Measurements from ENCODE around the gene LSM8.

Gene LSM8

GRCh38 chr7:118182593-118183427, 1.2 kb upstream of the LSM8 start:
- Mint-ChIP-seq H3K36me3 (ENCODE audit: low read depth) (peaks cover 45% of the 10 kb centered on the region), H3K4me1 (ENCODE audit: low read depth) (peaks cover 37% of the 10 kb centered on the region), H3K27ac (peak overlapping the region; percentile 100), H3K9me3 (no peaks in the 10 kb centered on the region), H3K27me3 (no peaks in the 10 kb centered on the region), H3K4me3 (peak overlapping the region; percentile 94)
- DNase-seq = no peak

- H3K27me3 Mint-ChIP-seq = no peaks in the 10 kb centered on the region
- peaks cover 39% of the 10 kb centered on the region for H3K4me1 Mint-ChIP-seq (ENCODE audit: low read depth)
- peaks cover 51% of the 10 kb centered on the region for H3K36me3 Mint-ChIP-seq (ENCODE audit: low read depth)
- peak overlapping the region; percentile 100 for H3K27ac Mint-ChIP-seq
- H3K9me3 Mint-ChIP-seq = no peaks in the 10 kb centered on the region
- DNase-seq = peak; percentile 52
- peak overlapping the region; percentile 94 for H3K4me3 Mint-ChIP-seq
These were observed 557 bp upstream of the LSM8 start for GRCh38 chr7:118183428-118183785.

- H3K27ac Mint-ChIP-seq = peak overlapping the region; percentile 100
- H3K9me3 Mint-ChIP-seq = no peaks in the 10 kb centered on the region
- peak overlapping the region; percentile 94 for H3K4me3 Mint-ChIP-seq
- H3K36me3 Mint-ChIP-seq (ENCODE audit: low read depth) = peaks cover 61% of the 10 kb centered on the region
- DNase-seq = no peak
- peaks cover 39% of the 10 kb centered on the region for H3K4me1 Mint-ChIP-seq (ENCODE audit: low read depth)
- H3K27me3 Mint-ChIP-seq = no peaks in the 10 kb centered on the region
These were observed 589 bp downstream of the LSM8 start for GRCh38 chr7:118184565-118184940.

GRCh38 chr7:118185163-118185860, 1.3 kb downstream of the LSM8 start:
- peaks cover 41% of the 10 kb centered on the region for H3K4me1 Mint-ChIP-seq (ENCODE audit: low read depth)
- peak overlapping the region; percentile 94 for H3K4me3 Mint-ChIP-seq
- no peak for DNase-seq
- no peaks in the 10 kb centered on the region for H3K27me3 Mint-ChIP-seq
- no peaks in the 10 kb centered on the region for H3K9me3 Mint-ChIP-seq
- H3K36me3 Mint-ChIP-seq (ENCODE audit: low read depth) = peaks cover 67% of the 10 kb centered on the region
- peak overlapping the region; percentile 76 for H3K27ac Mint-ChIP-seq

GRCh38 chr7:118186501-118186900, 2.5 kb downstream of the LSM8 start:
- Mint-ChIP-seq H3K9me3 (no peaks in the 10 kb centered on the region), H3K4me1 (ENCODE audit: low read depth) (peaks cover 41% of the 10 kb centered on the region), H3K27ac (peak overlapping the region; percentile 81), H3K36me3 (ENCODE audit: low read depth) (peaks cover 72% of the 10 kb centered on the region), H3K4me3 (peak overlapping the region; percentile 94), H3K27me3 (no peaks in the 10 kb centered on the region)
- DNase-seq = no peak

GRCh38 chr7:118194571-118194970, 10.6 kb downstream of the LSM8 start:
- H3K9me3 Mint-ChIP-seq = no peaks in the 10 kb centered on the region

GRCh38 chr7:118195837-118196474, 12.0 kb downstream of the LSM8 start:
- H3K9me3 Mint-ChIP-seq = no peaks in the 10 kb centered on the region
- no peak overlapping the region for H3K27ac Mint-ChIP-seq
- peaks cover 8% of the 10 kb centered on the region for H3K4me1 Mint-ChIP-seq (ENCODE audit: low read depth)
- peaks cover 46% of the 10 kb centered on the region for H3K36me3 Mint-ChIP-seq (ENCODE audit: low read depth)
- no peaks in the 10 kb centered on the region for H3K27me3 Mint-ChIP-seq
- no peak overlapping the region for H3K4me3 Mint-ChIP-seq
- DNase-seq = no peak

More at GRCh38 chr7:118194571-118194970, 10.6 kb downstream of the LSM8 start:
- no peaks in the 10 kb centered on the region for H3K27me3 Mint-ChIP-seq
- H3K36me3 Mint-ChIP-seq (ENCODE audit: low read depth) = peaks cover 51% of the 10 kb centered on the region
- DNase-seq = no peak
- H3K4me1 Mint-ChIP-seq (ENCODE audit: low read depth) = peaks cover 10% of the 10 kb centered on the region
- no peak overlapping the region for H3K27ac Mint-ChIP-seq
- no peak overlapping the region for H3K4me3 Mint-ChIP-seq

- no peaks in the 10 kb centered on the region for H3K9me3 Mint-ChIP-seq
- no peak overlapping the region for H3K4me3 Mint-ChIP-seq
- peaks cover 6% of the 10 kb centered on the region for H3K36me3 Mint-ChIP-seq (ENCODE audit: low read depth)
- H3K4me1 Mint-ChIP-seq (ENCODE audit: low read depth) = peaks cover 11% of the 10 kb centered on the region
- H3K27ac Mint-ChIP-seq = no peak overlapping the region
- no peak for DNase-seq
- no peaks in the 10 kb centered on the region for H3K27me3 Mint-ChIP-seq
These were observed 18.1 kb downstream of the LSM8 start for GRCh38 chr7:118202061-118202460.

GRCh38 chr7:118214051-118214832, 30.3 kb downstream of the LSM8 start:
- H3K27ac Mint-ChIP-seq = peak overlapping the region; percentile 92
- no peaks in the 10 kb centered on the region for H3K9me3 Mint-ChIP-seq
- peaks cover 5% of the 10 kb centered on the region for H3K36me3 Mint-ChIP-seq (ENCODE audit: low read depth)
- peak; percentile 87 for DNase-seq
- H3K4me3 Mint-ChIP-seq = peak overlapping the region; percentile 85
- H3K27me3 Mint-ChIP-seq = peaks cover 21% of the 10 kb centered on the region
- H3K4me1 Mint-ChIP-seq (ENCODE audit: low read depth) = peaks cover 13% of the 10 kb centered on the region

GRCh38 chr7:118214833-118215182, 30.8 kb downstream of the LSM8 start:
- H3K4me3 Mint-ChIP-seq = peak overlapping the region; percentile 85
- peaks cover 13% of the 10 kb centered on the region for H3K4me1 Mint-ChIP-seq (ENCODE audit: low read depth)
- H3K27ac Mint-ChIP-seq = peak overlapping the region; percentile 92
- H3K27me3 Mint-ChIP-seq = peaks cover 21% of the 10 kb centered on the region
- DNase-seq = no peak
- H3K9me3 Mint-ChIP-seq = no peaks in the 10 kb centered on the region
- peaks cover 5% of the 10 kb centered on the region for H3K36me3 Mint-ChIP-seq (ENCODE audit: low read depth)

- Mint-ChIP-seq H3K36me3 (ENCODE audit: low read depth) (peaks cover 5% of the 10 kb centered on the region), H3K27me3 (peaks cover 21% of the 10 kb centered on the region), H3K4me3 (no peak overlapping the region), H3K4me1 (ENCODE audit: low read depth) (peaks cover 13% of the 10 kb centered on the region), H3K27ac (no peak overlapping the region), H3K9me3 (no peaks in the 10 kb centered on the region)
- DNase-seq = no peak
These were observed 33.3 kb downstream of the LSM8 start for GRCh38 chr7:118217210-118217619.

- H3K4me3 Mint-ChIP-seq = no peak overlapping the region
- no peak for DNase-seq
- peaks cover 13% of the 10 kb centered on the region for H3K4me1 Mint-ChIP-seq (ENCODE audit: low read depth)
- no peak overlapping the region for H3K27ac Mint-ChIP-seq
- H3K27me3 Mint-ChIP-seq = peaks cover 12% of the 10 kb centered on the region
- peaks cover 5% of the 10 kb centered on the region for H3K36me3 Mint-ChIP-seq (ENCODE audit: low read depth)
- H3K9me3 Mint-ChIP-seq = no peaks in the 10 kb centered on the region
These were observed 34.6 kb downstream of the LSM8 start for GRCh38 chr7:118218413-118219156.

- Mint-ChIP-seq H3K4me1 (ENCODE audit: low read depth) (peaks cover 9% of the 10 kb centered on the region), H3K27ac (no peak overlapping the region), H3K9me3 (no peaks in the 10 kb centered on the region), H3K27me3 (peaks cover 8% of the 10 kb centered on the region), H3K36me3 (ENCODE audit: low read depth) (peaks cover 1% of the 10 kb centered on the region), H3K4me3 (no peak overlapping the region)
- no peak for DNase-seq
These were observed 35.2 kb downstream of the LSM8 start for GRCh38 chr7:118219157-118219512.

GRCh38 chr7:118220583-118220982, 36.6 kb downstream of the LSM8 start:
- H3K36me3 Mint-ChIP-seq (ENCODE audit: low read depth) = no peaks in the 10 kb centered on the region
- no peaks in the 10 kb centered on the region for H3K4me1 Mint-ChIP-seq (ENCODE audit: low read depth)
- no peak overlapping the region for H3K27ac Mint-ChIP-seq
- DNase-seq = no peak
- H3K9me3 Mint-ChIP-seq = no peaks in the 10 kb centered on the region
- H3K27me3 Mint-ChIP-seq = no peaks in the 10 kb centered on the region
- H3K4me3 Mint-ChIP-seq = no peak overlapping the region
